COLO668 (cell line): ENCODE results near the gene TM9SF1.

Experiments used
- DNase-seq: peaks from one replicate; lab custom pipeline; 2025; ENCODE audit not compliant: unreplicated experiment; lab: John Stamatoyannopoulos, UW

Gene TM9SF1

DNA sequence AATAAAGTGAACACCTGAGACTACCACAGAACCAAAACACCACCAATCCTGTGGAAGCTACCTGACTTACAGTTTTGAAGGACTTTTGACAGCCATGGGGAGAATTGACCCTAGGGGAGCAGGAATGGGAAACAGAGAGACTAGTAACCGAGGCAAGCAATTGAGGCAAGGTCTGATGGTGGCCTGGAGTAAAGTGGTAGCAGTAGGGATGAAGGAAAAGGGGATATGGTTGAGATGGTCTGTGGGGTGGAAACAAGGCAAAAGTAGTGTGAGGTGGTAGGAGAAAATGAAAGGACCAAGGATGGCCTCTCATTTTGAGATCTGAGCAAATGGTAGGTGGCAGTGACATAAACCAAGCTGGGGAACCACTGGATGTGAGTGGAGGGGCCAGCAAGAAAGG is 38.4 kb downstream of the TM9SF1 start:
- DNase-seq = no peak

GRCh38 chr14:24155100-24155499 is 40.1 kb downstream of the TM9SF1 start:
- DNase-seq = no peak

GRCh38 chr14:24151404-24152080 is 43.7 kb downstream of the TM9SF1 start:
- no peak for DNase-seq

DNA sequence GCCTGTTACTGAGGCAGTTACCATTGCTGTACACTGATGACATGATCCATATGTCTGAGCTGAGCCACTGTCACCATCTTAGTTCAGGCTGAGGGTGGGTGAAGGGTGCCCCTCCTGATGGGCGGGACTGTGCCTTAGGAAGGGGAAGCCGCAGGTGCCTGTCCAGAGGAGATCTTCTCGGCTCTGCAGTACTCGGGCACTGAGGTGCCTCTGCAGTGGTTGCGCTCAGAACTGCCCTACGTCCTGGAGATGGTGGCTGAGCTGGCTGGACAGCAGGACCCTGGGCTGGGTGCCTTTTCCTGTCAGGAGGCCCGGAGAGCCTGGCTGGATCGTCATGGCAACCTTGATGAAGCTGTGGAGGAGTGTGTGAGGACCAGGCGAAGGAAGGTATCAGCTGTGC is 44.2 kb downstream of the TM9SF1 start:
- no peak for DNase-seq

DNA sequence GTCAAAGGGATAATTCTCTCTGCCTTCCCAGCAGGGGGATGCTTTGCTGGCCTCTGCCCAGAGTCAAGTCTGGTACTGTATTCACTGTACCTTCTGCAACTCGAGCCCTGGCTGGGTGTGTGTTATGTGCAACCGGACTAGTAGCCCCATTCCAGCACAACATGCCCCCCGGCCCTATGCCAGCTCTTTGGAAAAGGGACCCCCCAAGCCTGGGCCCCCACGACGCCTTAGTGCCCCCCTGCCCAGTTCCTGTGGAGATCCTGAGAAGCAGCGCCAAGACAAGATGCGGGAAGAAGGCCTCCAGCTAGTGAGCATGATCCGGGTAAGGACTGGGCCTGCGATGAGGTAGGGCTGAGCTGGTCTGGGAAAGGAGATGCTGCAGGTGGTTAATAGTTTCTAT is 44.7 kb downstream of the TM9SF1 start:
- no peak for DNase-seq

DNA sequence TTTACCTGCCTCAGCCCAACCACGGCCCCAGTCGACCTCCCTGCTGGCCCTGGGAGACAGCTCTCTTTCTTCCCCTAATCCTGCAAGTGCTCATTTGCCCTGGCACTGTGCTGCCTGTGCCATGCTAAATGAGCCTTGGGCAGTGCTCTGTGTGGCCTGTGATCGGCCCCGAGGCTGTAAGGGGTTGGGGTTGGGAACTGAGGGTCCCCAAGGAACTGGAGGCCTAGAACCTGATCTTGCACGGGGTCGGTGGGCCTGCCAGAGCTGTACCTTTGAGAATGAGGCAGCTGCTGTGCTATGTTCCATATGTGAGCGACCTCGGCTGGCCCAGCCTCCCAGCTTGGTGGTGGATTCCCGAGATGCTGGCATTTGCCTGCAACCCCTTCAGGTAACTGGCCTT is 45.2 kb downstream of the TM9SF1 start:
- DNase-seq = no peak

- no peak for DNase-seq
Measured at GRCh38 chr14:24149302-24149969, 45.8 kb downstream of the TM9SF1 start.

DNA sequence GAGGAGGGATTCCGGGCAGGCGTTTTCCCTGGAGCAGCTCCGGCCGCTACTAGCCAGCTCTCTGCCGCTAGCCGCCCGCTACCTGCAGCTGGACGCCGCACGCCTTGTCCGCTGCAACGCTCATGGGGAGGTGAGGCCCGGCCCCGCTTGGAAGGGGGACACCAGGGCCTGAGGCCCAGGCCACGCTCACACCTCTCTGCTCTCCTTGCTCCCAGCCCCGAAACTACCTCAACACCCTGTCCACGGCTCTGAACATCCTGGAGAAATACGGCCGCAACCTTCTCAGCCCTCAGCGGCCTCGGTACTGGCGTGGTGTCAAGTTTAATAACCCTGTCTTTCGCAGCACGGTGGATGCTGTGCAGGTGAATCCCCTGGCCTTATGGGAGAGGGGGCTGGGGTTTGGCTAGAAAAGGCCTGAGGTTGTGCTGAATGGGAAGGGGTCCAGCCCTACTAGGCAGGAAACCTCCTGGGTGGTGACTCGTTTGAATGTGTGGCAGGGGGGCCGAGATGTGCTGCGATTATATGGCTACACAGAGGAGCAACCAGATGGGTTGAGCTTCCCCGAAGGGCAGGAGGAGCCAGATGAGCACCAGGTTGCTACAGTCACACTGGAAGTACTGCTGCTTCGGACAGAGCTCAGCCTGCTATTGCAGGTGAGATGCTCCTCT is 47.3 kb downstream of the TM9SF1 start:
- peak; percentile 55 for DNase-seq

DNA sequence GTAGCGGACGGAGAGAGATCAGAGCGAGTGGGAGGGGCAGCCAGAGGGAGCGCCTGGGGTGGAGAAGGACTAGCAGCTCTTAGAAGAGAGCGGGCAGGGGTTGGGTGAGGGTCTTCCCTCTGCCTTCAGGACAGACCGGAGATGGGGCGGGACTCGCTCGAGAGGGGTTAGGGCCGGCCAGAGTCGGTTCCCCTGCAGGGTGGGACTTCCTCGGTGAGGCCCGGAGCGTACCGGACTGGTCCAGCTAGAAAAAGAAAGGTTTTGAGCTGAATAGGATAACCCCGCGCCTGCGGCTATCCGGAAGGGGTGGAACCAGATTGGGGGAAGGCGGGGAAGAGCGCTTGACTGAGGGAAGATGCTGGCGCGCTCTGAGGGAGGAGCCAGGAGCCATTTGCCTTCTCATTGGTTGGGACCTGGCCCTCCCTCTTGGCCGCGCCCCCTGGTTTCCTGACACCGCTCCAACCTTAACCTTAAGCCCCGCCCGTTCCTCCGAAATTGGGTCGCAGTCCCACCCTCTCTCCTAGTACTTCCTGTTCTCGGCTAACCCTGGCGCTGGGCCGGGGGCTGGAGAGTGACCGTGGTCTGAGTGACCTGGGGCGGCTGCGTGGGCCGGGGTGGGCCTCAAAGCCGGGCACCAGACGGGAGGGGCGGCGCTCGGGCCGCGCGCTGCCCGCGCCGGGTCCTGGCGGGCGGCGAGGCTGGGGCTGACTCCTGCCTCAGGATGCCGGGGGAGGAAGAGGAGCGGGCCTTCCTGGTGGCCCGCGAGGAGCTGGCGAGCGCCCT is 48.1 kb downstream of the TM9SF1 start, which contains the start of gene RNF31:
Gene RNF31, plus strand, starts transcription at position 521 of the 783 bp plus-strand sequence. Its CDS starts 201 bp downstream, at position 722.
- peak; percentile 99 for DNase-seq

GRCh38 chr14:24146453-24146977 is 48.7 kb downstream of the TM9SF1 start, which contains the start of gene PSME2:
PSME2 (minus strand) TSS chr14:24146610; CDS start chr14:24146581, 29 bp downstream.
- DNase-seq = peak; percentile 95

- DNase-seq = no peak
Measured at GRCh38 chr14:24145690-24146452, 49.4 kb downstream of the TM9SF1 start.

DNA sequence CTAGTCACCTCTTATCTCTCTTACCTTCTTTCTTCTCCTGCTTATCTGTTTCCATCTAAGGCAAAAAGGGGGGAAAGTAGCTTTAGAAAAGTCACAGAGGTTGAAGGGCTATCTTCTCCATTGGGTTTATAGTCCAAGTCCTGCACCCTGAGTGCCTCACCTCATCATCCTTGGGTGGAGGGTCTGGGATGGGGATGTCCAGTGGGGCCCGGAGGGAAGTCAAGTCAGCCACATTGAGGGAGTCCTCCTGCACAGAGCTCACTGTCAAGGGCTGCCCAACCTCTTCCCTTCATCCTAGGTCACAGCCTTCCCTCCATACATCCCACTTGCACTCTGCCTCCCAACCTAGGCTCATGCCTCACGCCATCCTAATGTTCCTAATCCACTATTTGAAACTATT is 50.0 kb downstream of the TM9SF1 start:
- no peak for DNase-seq

DNA sequence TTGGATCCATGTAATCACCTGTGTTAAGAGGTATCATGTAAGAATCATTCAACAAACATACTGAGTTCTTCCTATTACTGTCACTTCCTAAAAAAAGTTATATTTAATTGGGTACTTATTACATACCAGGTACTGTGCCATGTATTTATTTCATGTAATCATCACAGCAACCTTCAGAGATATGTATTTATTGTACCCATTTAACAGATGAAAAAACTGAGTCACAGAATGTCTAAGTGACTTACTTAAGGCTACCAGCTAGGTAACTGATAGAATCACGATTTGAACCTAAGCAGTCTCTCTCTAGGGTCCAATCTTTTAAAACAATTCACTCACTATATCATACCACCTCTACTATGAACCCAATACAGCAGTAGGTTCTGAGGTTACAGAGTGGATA is 50.8 kb downstream of the TM9SF1 start:
- DNase-seq = no peak

DNA sequence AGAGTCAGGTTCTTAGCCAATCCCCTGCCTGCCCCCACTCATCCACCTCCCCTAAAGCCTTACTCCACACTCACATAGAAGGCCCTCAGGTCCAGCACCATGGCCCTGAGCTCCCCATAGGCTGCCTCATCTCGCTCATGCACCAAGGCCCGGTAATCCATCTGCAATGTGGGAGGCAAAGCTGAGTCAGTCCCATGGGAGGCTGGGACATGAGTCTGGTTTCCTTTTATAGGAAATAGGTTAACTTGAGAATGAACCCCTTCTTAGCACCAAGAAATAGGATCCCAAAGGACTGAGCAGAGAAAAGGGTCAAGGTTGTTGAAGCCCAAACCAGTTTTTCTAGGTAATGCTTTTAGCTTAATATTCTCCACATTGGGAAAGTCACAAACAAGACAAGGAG is 51.7 kb downstream of the TM9SF1 start:
- DNase-seq = no peak

DNA sequence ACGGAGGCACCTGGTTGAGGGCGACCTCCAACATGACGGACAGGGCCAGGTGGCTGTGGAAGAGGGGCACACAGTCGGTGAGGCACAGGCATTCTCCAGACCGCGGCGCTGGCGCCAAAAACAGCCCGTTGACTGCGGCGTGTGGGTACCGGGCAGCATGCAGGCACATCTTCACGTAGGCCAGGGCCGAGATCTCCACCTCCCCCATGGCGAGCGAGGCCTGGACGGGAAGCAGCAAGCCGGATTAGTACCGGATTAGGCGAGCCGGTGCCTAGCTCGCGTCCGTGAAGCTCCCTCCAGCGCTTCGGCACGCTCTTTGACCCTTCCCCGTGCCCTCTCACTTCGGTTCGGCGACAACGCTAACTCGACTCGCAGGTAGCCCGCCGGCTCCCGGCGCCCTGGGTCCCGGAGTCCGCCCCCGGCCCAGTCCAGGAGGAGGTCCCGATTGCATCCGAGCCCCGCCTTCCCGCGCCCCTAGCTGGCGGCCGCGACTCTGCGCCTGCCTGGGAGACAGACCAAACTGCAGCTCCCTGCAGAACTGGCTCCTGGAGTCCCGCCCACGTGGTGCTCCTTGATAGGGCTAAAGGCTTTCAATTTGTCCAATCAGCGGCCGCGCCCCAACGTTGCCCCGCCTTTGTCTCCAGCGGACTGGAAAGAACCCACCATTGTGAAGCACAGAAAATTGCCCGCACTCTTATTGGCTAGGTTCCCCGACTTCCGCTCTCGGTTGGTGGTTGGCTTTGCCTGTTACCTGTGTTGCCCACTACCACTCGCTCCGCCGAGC is 54.0 kb downstream of the TM9SF1 start, which contains the start of gene EMC9:
Gene EMC9, minus strand, starts transcription at position 495 of the 784 bp plus-strand sequence. Its CDS starts 287 bp downstream, at position 208.
- peak; percentile 100 for DNase-seq

- DNase-seq = peak; percentile 67
Measured at GRCh38 chr14:24139272-24139934, 55.8 kb downstream of the TM9SF1 start.
